Measurements from ENCODE around the gene PPAT.

Gene PPAT

DNA sequence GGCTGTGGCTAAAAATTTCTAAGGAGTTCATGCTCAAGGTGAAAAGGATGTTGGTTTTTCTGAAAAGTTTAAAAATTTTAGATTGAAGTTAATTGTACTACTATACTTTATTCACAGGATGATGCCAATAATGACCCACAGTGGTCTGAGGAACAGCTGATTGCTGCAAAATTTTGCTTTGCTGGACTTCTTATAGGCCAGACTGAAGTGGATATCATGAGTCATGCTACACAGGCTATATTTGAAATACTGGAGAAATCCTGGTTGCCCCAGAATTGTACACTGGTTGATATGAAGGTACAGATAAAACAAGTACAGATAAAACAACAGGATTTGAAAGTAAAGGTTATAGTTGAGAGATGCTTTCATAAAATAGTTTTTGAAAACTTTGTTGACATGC lies 12.9 kb upstream of the PPAT start:
- Histone ChIP-seq H2BK120ac (ENCODE audit: low read depth, low read length) (no peak overlapping the region), H3K79me1 (replicated peaks; ENCODE audit: low read length, poor library complexity, severe bottlenecking) (peaks cover 7% of the 10 kb centered on the region), H3K36me3 (ENCODE audit: control insufficient read depth in 1 of 2, insufficient read depth in 2 of 2, low read depth in 1 of 2, low read length in 2 of 2) (peaks cover 17 to 96% of the 10 kb centered on the region in 2 experiments), H3K4me3 (ENCODE audit: insufficient read depth in 1 of 2, low read depth in 1 of 2, low read length in 2 of 2) (no peak overlapping the region), H3K18ac (ENCODE audit: low read depth in 1 of 2, low read length in 2 of 2) (no peak overlapping the region), H4K8ac (ENCODE audit: low read length) (no peak overlapping the region), H2BK12ac (ENCODE audit: low read length in 2 of 2) (no peak overlapping the region), H2AK5ac (ENCODE audit: low read length, severe bottlenecking) (no peak overlapping the region), H3K9ac (ENCODE audit: low read length) (no peak overlapping the region), H3K23ac (ENCODE audit: low read length in 2 of 2) (no peak overlapping the region), H3K14ac (ENCODE audit: low read length in 2 of 2) (no peak overlapping the region), H3K4ac (ENCODE audit: low read depth in 1 of 2, low read length in 2 of 2) (no peak overlapping the region), H3K4me2 (ENCODE audit: low read length, poor library complexity, severe bottlenecking) (no peak overlapping the region), H2AFZ (ENCODE audit: low read depth, low read length) (no peak overlapping the region), H3K27ac (ENCODE audit: low read length, poor library complexity, severe bottlenecking) (no peak overlapping the region), H2BK5ac (ENCODE audit: low read depth, low read length, poor library complexity, severe bottlenecking) (no peak overlapping the region), H2BK15ac (ENCODE audit: low read depth, poor library complexity, severe bottlenecking) (no peak overlapping the region), H4K91ac (ENCODE audit: low read length) (no peak overlapping the region), H3K27me3 (ENCODE audit: control insufficient read depth in 1 of 2, insufficient read depth in 1 of 2, low read length in 2 of 2) (no peaks in the 10 kb centered on the region), H3K4me1 (ENCODE audit: control insufficient read depth, insufficient read depth, low read depth, low read length) (peaks cover 1% of the 10 kb centered on the region), H3K9me3 (ENCODE audit: control insufficient read depth, low read length) (no peaks in the 10 kb centered on the region)
- DNase-seq = peak; percentile 64

DNA sequence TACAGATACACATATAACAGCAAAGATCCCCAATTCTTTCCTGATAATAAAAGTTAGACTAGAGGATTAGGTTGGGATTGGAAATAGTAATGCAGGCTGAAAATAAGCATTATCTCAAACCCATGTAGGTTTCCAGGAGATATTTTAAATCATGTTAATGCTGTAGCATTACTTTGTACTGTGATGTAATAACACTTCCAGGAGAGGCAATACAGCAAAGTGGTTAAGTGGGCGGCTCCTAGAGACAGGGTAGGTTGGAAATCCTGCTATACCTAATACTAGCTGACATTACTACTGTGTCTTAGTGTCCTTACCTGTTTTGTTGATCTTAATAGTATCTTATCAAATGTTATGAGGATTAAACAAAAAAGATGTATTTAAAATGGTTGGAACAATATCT lies 10.3 kb upstream of the PPAT start:
- peaks cover 1% of the 10 kb centered on the region for H3K4me1 ChIP-seq (ENCODE audit: control insufficient read depth, insufficient read depth, low read depth, low read length)
- H2BK120ac ChIP-seq (ENCODE audit: low read depth, low read length) = no peak overlapping the region
- no peak overlapping the region for H3K4ac ChIP-seq (ENCODE audit: low read depth in 1 of 2, low read length in 2 of 2)
- no peak overlapping the region for H3K4me2 ChIP-seq (ENCODE audit: low read length, poor library complexity, severe bottlenecking)
- no CpG with 5 or more reads among the region's 1 CpG for WGBS
- no peak overlapping the region for H2BK15ac ChIP-seq (ENCODE audit: low read depth, poor library complexity, severe bottlenecking)
- no peak overlapping the region for H2AFZ ChIP-seq (ENCODE audit: low read depth, low read length)
- no peaks in the 10 kb centered on the region for H3K9me3 ChIP-seq (ENCODE audit: control insufficient read depth, low read length)
- no peak overlapping the region for H3K18ac ChIP-seq (ENCODE audit: low read depth in 1 of 2, low read length in 2 of 2)
- no peak overlapping the region for H4K8ac ChIP-seq (ENCODE audit: low read length)
- no peak overlapping the region for H3K27ac ChIP-seq (ENCODE audit: low read length, poor library complexity, severe bottlenecking)
- H3K4me3 ChIP-seq (ENCODE audit: insufficient read depth in 1 of 2, low read depth in 1 of 2, low read length in 2 of 2) = no peak overlapping the region
- H3K14ac ChIP-seq (ENCODE audit: low read length in 2 of 2) = no peak overlapping the region
- DNase-seq = no peak
- no peaks in the 10 kb centered on the region for H3K27me3 ChIP-seq (ENCODE audit: control insufficient read depth in 1 of 2, insufficient read depth in 1 of 2, low read length in 2 of 2)
- no peak overlapping the region for H3K23ac ChIP-seq (ENCODE audit: low read length in 2 of 2)
- H3K79me1 ChIP-seq (replicated peaks; ENCODE audit: low read length, poor library complexity, severe bottlenecking) = peaks cover 6% of the 10 kb centered on the region
- H2BK12ac ChIP-seq (ENCODE audit: low read length in 2 of 2) = no peak overlapping the region
- H4K91ac ChIP-seq (ENCODE audit: low read length) = no peak overlapping the region
- no peak overlapping the region for H3K9ac ChIP-seq (ENCODE audit: low read length)
- H2BK5ac ChIP-seq (ENCODE audit: low read depth, low read length, poor library complexity, severe bottlenecking) = no peak overlapping the region
- H2AK5ac ChIP-seq (ENCODE audit: low read length, severe bottlenecking) = no peak overlapping the region
- peaks cover 8 to 93% of the 10 kb centered on the region in 2 experiments for H3K36me3 ChIP-seq (ENCODE audit: control insufficient read depth in 1 of 2, insufficient read depth in 2 of 2, low read depth in 1 of 2, low read length in 2 of 2)

DNA sequence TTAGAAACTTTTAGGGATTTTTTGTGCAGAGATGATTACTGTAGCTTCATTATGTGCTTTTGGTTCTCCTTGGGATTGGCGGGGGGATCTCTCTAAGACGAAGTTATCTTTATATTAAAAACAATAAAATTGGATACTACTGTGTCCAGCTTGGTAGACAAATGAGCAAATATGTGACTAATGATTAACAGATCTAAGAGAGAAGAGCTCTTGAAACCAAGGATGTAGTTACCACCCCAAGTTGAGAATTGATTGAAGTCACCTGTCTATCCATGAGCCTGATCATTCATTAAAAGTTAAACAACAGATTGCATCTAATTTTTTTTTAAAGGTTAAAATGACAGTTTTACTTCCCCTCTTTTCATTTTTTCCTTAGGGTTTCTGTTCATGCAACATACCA lies 9.3 kb upstream of the PPAT start:
- no CpG with 5 or more reads among the region's 2 CpGs for WGBS
- Histone ChIP-seq H4K91ac (ENCODE audit: low read length) (no peak overlapping the region), H3K4me1 (ENCODE audit: control insufficient read depth, insufficient read depth, low read depth, low read length) (peaks cover 3% of the 10 kb centered on the region), H3K14ac (ENCODE audit: low read length in 2 of 2) (no peak overlapping the region), H4K8ac (ENCODE audit: low read length) (no peak overlapping the region), H2AFZ (ENCODE audit: low read depth, low read length) (no peak overlapping the region), H2BK120ac (ENCODE audit: low read depth, low read length) (no peak overlapping the region), H3K9me3 (ENCODE audit: control insufficient read depth, low read length) (no peaks in the 10 kb centered on the region), H2AK5ac (ENCODE audit: low read length, severe bottlenecking) (no peak overlapping the region), H2BK5ac (ENCODE audit: low read depth, low read length, poor library complexity, severe bottlenecking) (no peak overlapping the region), H3K18ac (ENCODE audit: low read depth in 1 of 2, low read length in 2 of 2) (no peak overlapping the region), H3K23ac (ENCODE audit: low read length in 2 of 2) (no peak overlapping the region), H3K36me3 (ENCODE audit: control insufficient read depth in 1 of 2, insufficient read depth in 2 of 2, low read depth in 1 of 2, low read length in 2 of 2) (peaks cover 7 to 85% of the 10 kb centered on the region in 2 experiments), H3K79me1 (replicated peaks; ENCODE audit: low read length, poor library complexity, severe bottlenecking) (peaks cover 6% of the 10 kb centered on the region), H2BK15ac (ENCODE audit: low read depth, poor library complexity, severe bottlenecking) (no peak overlapping the region), H3K9ac (ENCODE audit: low read length) (no peak overlapping the region), H3K4me3 (ENCODE audit: insufficient read depth in 1 of 2, low read depth in 1 of 2, low read length in 2 of 2) (no peak overlapping the region), H3K27ac (ENCODE audit: low read length, poor library complexity, severe bottlenecking) (no peak overlapping the region), H3K4me2 (ENCODE audit: low read length, poor library complexity, severe bottlenecking) (no peak overlapping the region), H3K27me3 (ENCODE audit: control insufficient read depth in 1 of 2, insufficient read depth in 1 of 2, low read length in 2 of 2) (no peaks in the 10 kb centered on the region), H3K4ac (ENCODE audit: low read depth in 1 of 2, low read length in 2 of 2) (no peak overlapping the region), H2BK12ac (ENCODE audit: low read length in 2 of 2) (no peak overlapping the region)
- no peak for DNase-seq

DNA sequence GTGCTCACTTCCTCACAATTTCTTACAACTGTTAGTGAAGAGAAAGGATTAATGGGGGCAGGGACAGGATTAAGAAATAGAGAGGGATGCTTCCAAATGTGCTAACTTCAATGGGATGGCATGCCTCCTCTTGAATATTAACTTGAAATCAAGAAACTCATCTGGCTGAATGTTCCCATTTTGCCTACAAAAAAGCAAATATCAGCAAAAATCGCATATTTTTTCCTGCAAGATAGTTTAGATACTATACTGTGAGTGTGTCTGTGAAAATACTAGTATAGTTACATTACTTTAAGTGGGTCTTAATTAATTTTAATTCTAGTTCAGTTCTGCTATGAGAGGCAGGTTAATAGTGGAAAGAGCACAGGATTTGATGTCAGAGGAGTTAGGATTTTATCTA lies 5.6 kb upstream of the PPAT start:
- Histone ChIP-seq H3K18ac (ENCODE audit: low read depth in 1 of 2, low read length in 2 of 2) (no peak overlapping the region), H2BK15ac (ENCODE audit: low read depth, poor library complexity, severe bottlenecking) (no peak overlapping the region), H2BK5ac (ENCODE audit: low read depth, low read length, poor library complexity, severe bottlenecking) (no peak overlapping the region), H2AK5ac (ENCODE audit: low read length, severe bottlenecking) (no peak overlapping the region), H4K8ac (ENCODE audit: low read length) (no peak overlapping the region), H3K9ac (ENCODE audit: low read length) (no peak overlapping the region), H3K4ac (ENCODE audit: low read depth in 1 of 2, low read length in 2 of 2) (no peak overlapping the region), H3K23ac (ENCODE audit: low read length in 2 of 2) (no peak overlapping the region), H3K4me3 (ENCODE audit: insufficient read depth in 1 of 2, low read depth in 1 of 2, low read length in 2 of 2) (no peak overlapping the region), H2AFZ (ENCODE audit: low read depth, low read length) (no peak overlapping the region), H3K36me3 (ENCODE audit: control insufficient read depth in 1 of 2, insufficient read depth in 2 of 2, low read depth in 1 of 2, low read length in 2 of 2) (peaks cover 0 to 49% of the 10 kb centered on the region in 2 experiments), H3K14ac (ENCODE audit: low read length in 2 of 2) (no peak overlapping the region), H3K9me3 (ENCODE audit: control insufficient read depth, low read length) (no peaks in the 10 kb centered on the region), H3K4me1 (ENCODE audit: control insufficient read depth, insufficient read depth, low read depth, low read length) (peaks cover 7% of the 10 kb centered on the region), H4K91ac (ENCODE audit: low read length) (no peak overlapping the region), H3K4me2 (ENCODE audit: low read length, poor library complexity, severe bottlenecking) (no peak overlapping the region), H3K79me1 (replicated peaks; ENCODE audit: low read length, poor library complexity, severe bottlenecking) (peaks cover 6% of the 10 kb centered on the region), H3K27ac (ENCODE audit: low read length, poor library complexity, severe bottlenecking) (no peak overlapping the region), H2BK120ac (ENCODE audit: low read depth, low read length) (no peak overlapping the region), H2BK12ac (ENCODE audit: low read length in 2 of 2) (no peak overlapping the region), H3K27me3 (ENCODE audit: control insufficient read depth in 1 of 2, insufficient read depth in 1 of 2, low read length in 2 of 2) (no peaks in the 10 kb centered on the region)
- no CpG with 5 or more reads among the region's 1 CpG for WGBS
- DNase-seq = no peak

All from mesenchymal stem cell (in vitro differentiated cells and primary cell).